Trophoblast cell (in vitro differentiated cells and primary cell): Measurements from ENCODE around the gene C9orf78.

Experiments
- DNase-seq, 2 donors: peaks; one replicate each; pipeline ENCODE4 v3.0.0-alpha.2; 2016
- H2AFZ ChIP-seq: 2 replicates; pipeline ENCODE4 v1.6.1; 2013; ENCODE audit warnings: low read length, moderate library complexity, mild to moderate bottlenecking; ENCODE audit not compliant: insufficient read depth, poor library complexity
- H2AK5ac ChIP-seq: 2 replicates; pipeline ENCODE4 v1.6.1; 2013; ENCODE audit warnings: mild to moderate bottlenecking, low read length
- H2BK120ac ChIP-seq: 2 replicates; pipeline ENCODE4 v1.6.1; 2013; ENCODE audit warnings: low read length, mild to moderate bottlenecking, moderate library complexity; ENCODE audit not compliant: insufficient read depth, poor library complexity
- H2BK12ac ChIP-seq: 2 replicates; pipeline ENCODE4 v1.6.1; 2013; ENCODE audit warnings: mild to moderate bottlenecking, low read length, moderate library complexity
- H2BK5ac ChIP-seq: 2 replicates; pipeline ENCODE4 v1.6.1; 2013; ENCODE audit warnings: low read length, low read depth, moderate library complexity, mild to moderate bottlenecking; ENCODE audit not compliant: poor library complexity
- H3K14ac ChIP-seq: 2 replicates; pipeline ENCODE4 v1.6.1; 2013; ENCODE audit warnings: mild to moderate bottlenecking, low read length
- H3K18ac ChIP-seq: 2 replicates; pipeline ENCODE4 v1.6.1; 2013; ENCODE audit warnings: mild to moderate bottlenecking, low read length
- H3K23ac ChIP-seq: 2 replicates; pipeline ENCODE4 v1.6.1; 2013; ENCODE audit warnings: low read length
- H3K27ac ChIP-seq: 2 replicates; pipeline ENCODE4 v1.5.1; 2013; ENCODE audit warnings: low read depth, mild to moderate bottlenecking, inconsistent platforms, low read length, moderate library complexity
- H3K27me3 ChIP-seq: 2 replicates; pipeline ENCODE4 v1.6.1; 2013; ENCODE audit warnings: inconsistent platforms, mild to moderate bottlenecking, low read length, moderate library complexity; ENCODE audit not compliant: insufficient read depth
- H3K36me3 ChIP-seq, 2 experiments: 1 replicate in 1 of 2; 2 replicates in 1 of 2; pipeline ENCODE4 v1.6.1; 2013; ENCODE audit warnings: low read length in 2 of 2, mild to moderate bottlenecking in 2 of 2, moderate library complexity in 1 of 2; ENCODE audit not compliant: insufficient read depth in 2 of 2, control insufficient read depth in 1 of 2
- H3K4ac ChIP-seq: 2 replicates; pipeline ENCODE4 v1.6.1; 2013; ENCODE audit warnings: low read depth, mild to moderate bottlenecking, low read length, moderate library complexity
- H3K4me1 ChIP-seq, 2 experiments: 1 replicate in 1 of 2; 2 replicates in 1 of 2; pipeline ENCODE4 v1.6.1; 2013; ENCODE audit warnings: low read length in 2 of 2, mild to moderate bottlenecking in 2 of 2, moderate library complexity in 1 of 2; ENCODE audit not compliant: insufficient read depth in 2 of 2, control insufficient read depth in 1 of 2
- H3K4me2 ChIP-seq: 2 replicates; pipeline ENCODE4 v1.6.1; 2013; ENCODE audit warnings: inconsistent platforms, mild to moderate bottlenecking, low read length, moderate library complexity
- H3K4me3 ChIP-seq: 2 replicates; pipeline ENCODE4 v1.5.1; 2013; ENCODE audit warnings: mild to moderate bottlenecking, low read depth, low read length, inconsistent platforms
- H3K79me1 ChIP-seq: one replicate; pipeline ENCODE4 v1.6.1; 2013; ENCODE audit warnings: low read length
- H3K79me2 ChIP-seq: 2 replicates; pipeline ENCODE4 v1.6.1; 2013; ENCODE audit warnings: low read length, mild to moderate bottlenecking; ENCODE audit not compliant: control insufficient read depth, insufficient read depth, poor library complexity
- H3K9ac ChIP-seq: 2 replicates; pipeline ENCODE4 v1.6.1; 2013; ENCODE audit warnings: mild to moderate bottlenecking, low read length
- H3K9me3 ChIP-seq: 2 replicates; pipeline ENCODE4 v1.6.1; 2013; ENCODE audit warnings: low read depth, mild to moderate bottlenecking, control low read depth, inconsistent platforms, low read length; ENCODE audit not compliant: insufficient read depth
- H4K12ac ChIP-seq: 2 replicates; pipeline ENCODE4 v1.6.1; 2013; ENCODE audit warnings: low read depth, mild to moderate bottlenecking, low read length, moderate library complexity
- H4K8ac ChIP-seq: 2 replicates; pipeline ENCODE4 v1.6.1; 2013; ENCODE audit warnings: low read depth, mild to moderate bottlenecking, low read length, moderate library complexity
- H4K91ac ChIP-seq: one replicate; pipeline ENCODE4 v1.6.1; 2013; ENCODE audit warnings: low read depth, mild to moderate bottlenecking, low read length, moderate library complexity
- WGBS: extraction: QIAGEN DNeasy Blood & Tissue Kit; methylation state at CpG from one replicate; pipeline ENCODE4 v1.1.7; 2013; ENCODE audit warnings: missing lambda C conversion rate; ENCODE audit not compliant: insufficient read length, insufficient coverage; ENCODE audit errors: extremely low coverage; 5-methylcytosine and 5-hydroxymethylcytosine counted together

C9orf78 gene

DNA sequence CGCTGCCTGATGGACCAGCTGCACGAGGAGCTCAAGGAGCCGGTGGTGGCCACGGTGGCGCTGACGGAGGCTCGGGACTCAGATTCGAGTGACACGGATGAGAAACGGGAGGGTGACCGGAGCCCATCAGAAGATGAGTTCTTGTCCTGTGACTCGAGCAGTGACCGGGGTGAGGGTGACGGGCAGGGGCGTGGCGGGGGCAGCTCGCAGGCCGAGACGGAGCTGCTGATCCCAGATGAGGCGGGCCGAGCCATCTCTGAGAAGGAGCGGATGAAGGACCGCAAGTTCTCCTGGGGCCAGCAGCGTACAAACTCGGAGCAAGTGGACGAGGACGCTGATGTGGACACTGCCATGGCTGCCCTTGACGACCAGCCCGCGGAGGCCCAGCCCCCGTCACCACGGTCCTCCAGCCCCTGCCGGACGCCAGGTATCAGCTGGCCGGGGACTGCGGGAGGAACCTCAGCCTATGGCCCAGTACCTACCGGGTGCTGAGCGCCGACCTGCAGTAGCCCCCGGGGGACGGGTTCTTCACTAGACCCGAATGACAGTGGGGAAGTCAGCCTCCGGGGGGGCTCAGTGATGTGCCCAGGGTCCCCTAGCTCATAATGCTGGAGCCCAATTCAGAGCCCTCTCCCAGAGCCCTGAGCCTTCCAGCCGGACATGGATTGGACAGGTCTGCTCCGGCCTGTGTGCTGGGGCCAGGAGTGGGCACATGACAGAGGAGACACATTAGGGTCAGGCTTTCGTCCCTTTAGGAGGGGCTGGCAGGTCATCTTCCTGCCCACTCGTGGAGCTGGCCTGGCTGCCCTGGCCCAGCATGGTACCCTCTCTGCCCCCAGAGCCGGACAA lies 33.2 kb upstream of the C9orf78 start:
- no CpG with 5 or more reads among the region's 48 CpGs for WGBS
- H4K91ac ChIP-seq: no peak overlapping the region
- H3K79me2 ChIP-seq: no peaks in the 10 kb centered on the region
- no peak overlapping the region for H3K4ac ChIP-seq
- H3K18ac ChIP-seq: no peak overlapping the region
- H3K4me2 ChIP-seq: no peak overlapping the region
- H2BK12ac ChIP-seq: no peak overlapping the region
- peaks cover 7% of the 10 kb centered on the region in 2 experiments for H3K4me1 ChIP-seq
- no peak overlapping the region for H2BK120ac ChIP-seq
- no peak overlapping the region for H2BK5ac ChIP-seq
- no peak overlapping the region for H4K12ac ChIP-seq
- no peaks in the 10 kb centered on the region for H3K27me3 ChIP-seq
- no peaks in the 10 kb centered on the region for H3K9me3 ChIP-seq
- no peak overlapping the region for H4K8ac ChIP-seq
- H3K27ac ChIP-seq: no peak overlapping the region
- peaks cover 3% of the 10 kb centered on the region for H3K79me1 ChIP-seq
- no peak overlapping the region for H2AFZ ChIP-seq
- no peak overlapping the region for H3K14ac ChIP-seq
- H3K23ac ChIP-seq: no peak overlapping the region
- peaks cover 2 to 5% of the 10 kb centered on the region in 2 experiments for H3K36me3 ChIP-seq
- DNase-seq: no peak
- H2AK5ac ChIP-seq: no peak overlapping the region
- H3K9ac ChIP-seq: no peak overlapping the region
- no peak overlapping the region for H3K4me3 ChIP-seq

DNA sequence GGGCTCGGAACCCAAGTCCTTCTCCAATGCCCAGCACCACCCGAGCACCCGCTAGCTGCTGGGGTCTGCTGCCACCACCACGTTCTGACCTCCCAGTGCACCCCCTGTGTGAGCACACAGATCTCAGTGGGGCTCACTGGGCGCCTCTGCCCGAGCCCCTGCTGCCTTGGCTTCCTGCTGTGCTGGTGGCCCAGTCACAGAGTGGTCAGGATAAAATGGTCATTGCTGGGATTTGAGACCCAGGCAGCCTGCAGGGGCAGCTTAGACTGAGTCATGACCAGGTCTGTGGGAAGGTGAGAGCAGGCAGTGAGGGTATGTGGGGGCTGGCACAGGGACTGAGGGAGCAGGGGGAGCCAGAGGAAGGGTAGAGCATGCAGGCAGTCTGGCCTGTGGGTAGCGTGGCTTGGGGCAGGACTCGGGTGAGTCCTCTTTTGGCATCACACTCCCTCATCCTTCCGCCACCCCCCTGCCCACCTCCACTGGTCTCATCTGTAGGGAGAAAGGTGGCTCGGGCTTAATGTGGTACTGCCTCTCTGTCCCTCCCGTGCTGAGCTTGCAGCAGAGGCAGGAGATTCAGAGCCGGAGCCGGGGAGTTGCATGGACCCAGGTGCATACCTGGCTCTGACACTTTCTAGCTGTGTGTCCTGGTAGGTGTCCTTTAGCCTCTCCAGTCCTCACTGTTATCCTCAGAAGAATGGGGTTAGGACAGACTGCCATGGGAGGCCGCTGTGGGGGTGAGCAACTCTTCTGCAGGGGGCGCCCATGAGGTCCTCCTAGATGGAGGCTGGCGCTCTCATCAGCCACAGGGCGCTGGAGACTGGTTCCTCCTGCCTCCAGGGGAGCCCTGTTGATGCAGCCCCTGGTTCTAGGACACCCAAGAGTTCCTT lies 32.3 kb upstream of the C9orf78 start:
- H3K4me3 ChIP-seq: no peak overlapping the region
- H3K9ac ChIP-seq: no peak overlapping the region
- no peak for DNase-seq
- no peak overlapping the region for H3K27ac ChIP-seq
- H3K27me3 ChIP-seq: no peaks in the 10 kb centered on the region
- H4K8ac ChIP-seq: no peak overlapping the region
- no peak overlapping the region for H3K14ac ChIP-seq
- H4K91ac ChIP-seq: no peak overlapping the region
- H4K12ac ChIP-seq: no peak overlapping the region
- no peak overlapping the region for H2BK12ac ChIP-seq
- no peak overlapping the region for H2AFZ ChIP-seq
- no peak overlapping the region for H2BK5ac ChIP-seq
- no peak overlapping the region for H2BK120ac ChIP-seq
- H3K23ac ChIP-seq: no peak overlapping the region
- H3K36me3 ChIP-seq: peaks cover 2 to 5% of the 10 kb centered on the region in 2 experiments
- peaks cover 3% of the 10 kb centered on the region for H3K79me1 ChIP-seq
- no peaks in the 10 kb centered on the region for H3K9me3 ChIP-seq
- H2AK5ac ChIP-seq: no peak overlapping the region
- H3K4ac ChIP-seq: no peak overlapping the region
- no CpG with 5 or more reads among the region's 17 CpGs for WGBS
- no peak overlapping the region for H3K4me2 ChIP-seq
- no peaks in the 10 kb centered on the region for H3K79me2 ChIP-seq
- no peak overlapping the region for H3K18ac ChIP-seq
- peaks cover 8 to 11% of the 10 kb centered on the region in 2 experiments for H3K4me1 ChIP-seq

DNA sequence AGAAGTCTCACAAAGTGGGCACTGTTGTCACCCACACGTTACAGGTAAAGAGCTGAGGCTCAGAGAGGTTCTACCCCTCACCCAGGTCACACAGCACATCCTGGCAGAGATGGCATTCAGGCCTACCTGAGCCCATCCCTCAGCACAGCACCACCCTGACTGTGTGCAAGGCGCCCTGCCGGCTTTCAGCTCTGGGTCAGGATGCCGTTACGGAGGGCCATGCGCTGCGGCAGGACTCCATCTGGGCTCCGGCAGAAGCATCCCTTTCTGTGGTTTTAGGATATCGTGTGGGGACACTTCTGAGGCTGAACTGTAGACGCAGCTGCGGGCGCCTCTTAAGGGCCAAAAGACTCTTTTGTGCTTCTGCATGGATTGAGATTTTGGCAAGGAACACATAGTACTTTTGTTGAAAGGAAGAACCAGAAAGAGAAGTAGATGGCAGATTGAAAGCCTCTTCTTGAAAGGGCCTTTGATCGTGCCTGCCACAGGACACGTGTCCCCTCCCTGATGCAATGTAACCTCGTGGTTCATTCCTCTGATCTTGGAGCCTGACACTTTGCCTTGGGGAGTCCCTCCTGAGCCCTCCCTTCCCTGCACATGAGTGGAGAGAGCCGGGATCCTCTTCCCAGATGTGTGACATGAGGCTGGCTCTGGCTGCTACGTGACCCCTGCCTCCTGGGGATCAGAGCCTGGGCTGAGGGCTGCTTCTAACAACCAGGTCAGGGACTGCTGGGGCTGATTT lies 31.5 kb upstream of the C9orf78 start:
- Histone ChIP-seq H2AFZ (no peak overlapping the region), H3K14ac (no peak overlapping the region), H2BK12ac (no peak overlapping the region), H4K8ac (no peak overlapping the region), H3K18ac (no peak overlapping the region), H2BK5ac (no peak overlapping the region), H3K27me3 (no peaks in the 10 kb centered on the region), H3K27ac (no peak overlapping the region), H3K9ac (no peak overlapping the region), H3K4me1 (peaks cover 8 to 11% of the 10 kb centered on the region in 2 experiments), H3K79me2 (no peaks in the 10 kb centered on the region), H2BK120ac (no peak overlapping the region), H4K12ac (no peak overlapping the region), H3K9me3 (no peaks in the 10 kb centered on the region), H3K4me3 (no peak overlapping the region), H3K4ac (no peak overlapping the region), H3K36me3 (peaks cover 2 to 8% of the 10 kb centered on the region in 2 experiments), H3K4me2 (no peak overlapping the region), H4K91ac (no peak overlapping the region), H3K23ac (no peak overlapping the region), H3K79me1 (peaks cover 3% of the 10 kb centered on the region), H2AK5ac (no peak overlapping the region)
- whole genome bisulfite sequencing: no CpG with 5 or more reads among the region's 17 CpGs
- DNase-seq: no peak

DNA sequence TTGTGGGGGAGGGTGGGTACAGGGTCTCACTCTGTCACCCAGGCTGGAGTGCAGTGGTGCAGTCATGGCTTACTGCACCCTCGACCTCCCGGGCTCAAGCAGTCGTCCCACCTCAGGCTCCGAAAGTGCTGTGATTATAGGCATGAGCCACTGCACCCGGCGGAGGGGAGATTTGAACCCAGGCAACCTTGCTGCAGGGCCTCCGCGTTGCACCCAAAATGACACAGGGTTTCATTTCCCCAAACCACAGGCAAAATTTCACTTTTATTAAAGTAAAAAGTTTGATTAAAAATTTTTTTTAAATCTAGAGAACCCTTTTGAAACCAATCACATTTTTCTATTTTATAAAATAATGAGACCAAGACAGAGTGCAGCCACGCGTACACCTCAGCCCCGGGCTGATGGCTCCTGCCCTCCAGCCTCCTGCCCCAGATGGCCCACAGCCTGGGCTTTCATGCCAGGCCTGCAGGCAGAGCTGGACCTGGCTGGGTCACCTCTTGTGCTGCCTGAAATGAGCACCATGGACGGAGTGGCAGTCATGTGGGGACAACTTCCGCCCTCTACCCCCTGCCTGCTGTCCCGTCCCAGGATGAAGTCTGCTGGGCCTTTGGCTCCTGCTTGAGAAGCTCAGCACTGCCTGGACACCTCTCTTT lies 30.7 kb upstream of the C9orf78 start:
- Histone ChIP-seq H4K91ac (no peak overlapping the region), H3K4me1 (peaks cover 10 to 13% of the 10 kb centered on the region in 2 experiments), H3K27ac (no peak overlapping the region), H3K4me2 (no peak overlapping the region), H2AFZ (no peak overlapping the region), H3K27me3 (no peaks in the 10 kb centered on the region), H3K9ac (no peak overlapping the region), H3K4ac (no peak overlapping the region), H3K23ac (no peak overlapping the region), H3K79me1 (peaks cover 3% of the 10 kb centered on the region), H4K8ac (no peak overlapping the region), H3K4me3 (no peak overlapping the region), H3K79me2 (no peaks in the 10 kb centered on the region), H3K36me3 (peaks cover 6 to 12% of the 10 kb centered on the region in 2 experiments), H3K14ac (no peak overlapping the region), H3K18ac (no peak overlapping the region), H2BK5ac (no peak overlapping the region), H2BK120ac (no peak overlapping the region), H2BK12ac (no peak overlapping the region), H3K9me3 (no peaks in the 10 kb centered on the region), H4K12ac (no peak overlapping the region), H2AK5ac (no peak overlapping the region)
- WGBS: no CpG with 5 or more reads among the region's 14 CpGs
- no peak for DNase-seq
